HepG2 (cell line): ENCODE results near the gene TMEM229B. TPM values are rescaled to one million over a fixed set of nuclear protein-coding genes. Genes with fewer than 3 reads are reported as not detected.

Experiments used
- ATAC-seq: fragments of 200-7000 bp; cut with Tn5 transposase; 3 replicates; pipeline ENCODE4 v1.9.1; 2020; ENCODE audit warnings: mild to moderate bottlenecking, moderate library complexity
- BruUV-seq: library from RNA; stranded (reverse); fragments of 400-500 nt; replicated peaks from 2 replicates; lab custom pipeline; 2021; lab: Mats Ljungman, UMichigan
- CTCF ChIA-PET: fragments of 300-600 bp; formaldehyde crosslinking; extraction: SDS; loops from one replicate; lab custom pipeline; 2021; ENCODE audit warnings: low total read pairs, inconsistent platforms, low intra/inter-chr PET ratio; lab: Yijun Ruan, JAX
- POLR2A ChIA-PET: fragments of 350-600 bp; sonication (Branson Sonifier 250); formaldehyde crosslinking; loops from one replicate; lab custom pipeline; 2020; ENCODE audit warnings: antibody characterized with exemption, inconsistent platforms; lab: Yijun Ruan, JAX
- DNase-seq: peaks from one replicate; pipeline ENCODE4 v3.0.0-alpha.2; 2015; ENCODE audit warnings: low spot score
- FAIRE-seq: peaks from 3 replicates; lab custom pipeline; 2011; peaks lifted over from hg19 to GRCh38; lab: Jason Lieb, UNC
- H2AFZ ChIP-seq: one replicate; pipeline ENCODE4 v1.6.1; 2011; ENCODE audit warnings: low read length, inconsistent platforms
- H3K27ac ChIP-seq: fragments of 300-600 bp; 3 replicates; pipeline ENCODE4 v1.8.0; 2011; ENCODE audit warnings: mixed run types, mild to moderate bottlenecking, mixed read lengths, low read length, inconsistent platforms; ENCODE audit not compliant: insufficient read depth; ENCODE audit errors: extremely low read length
- H3K27me3 ChIP-seq, 2 experiments: fragments of 200-600 bp in 1 of 2; 2 replicates in 1 of 2; 3 replicates in 1 of 2; pipeline versions ENCODE4 v1.6.0 to v1.8.0; 2011; ENCODE audit warnings: low read length in 2 of 2, mild to moderate bottlenecking in 2 of 2, moderate library complexity in 2 of 2, inconsistent platforms in 1 of 2; ENCODE audit not compliant: insufficient read depth in 2 of 2, control insufficient read depth in 1 of 2
- H3K36me3 ChIP-seq, 2 experiments: fragments of 200-600 bp in 1 of 2; replicated peaks in 1 of 2; 2 replicates in 1 of 2; 3 replicates in 1 of 2; pipeline versions ENCODE4 v1.5.1 to v1.8.0; 2011; ENCODE audit warnings: low read length in 2 of 2, inconsistent platforms in 1 of 2; ENCODE audit not compliant: insufficient read depth in 2 of 2, control insufficient read depth in 1 of 2
- H3K4me1 ChIP-seq: 2 replicates; pipeline ENCODE4 v1.5.1; 2012; ENCODE audit warnings: low read length, inconsistent platforms; ENCODE audit not compliant: insufficient read depth
- H3K4me2 ChIP-seq: 2 replicates; pipeline ENCODE4 v1.6.0; 2011; ENCODE audit warnings: low read depth, low read length, inconsistent platforms
- H3K4me3 ChIP-seq, 3 experiments: fragments of 200-600 bp in 1 of 3; sonication (generic), shearing (Covaris generic) in 1 of 3; replicated peaks in 1 of 3; 2 replicates each; pipeline ENCODE4 v1.5.1; 2011 to 2016; ENCODE audit warnings: low read length in 3 of 3, inconsistent platforms in 2 of 3, low read depth in 2 of 3, mild to moderate bottlenecking in 2 of 3, control low read depth in 1 of 3, mixed read lengths in 1 of 3; ENCODE audit not compliant: insufficient read depth in 1 of 3
- H3K79me2 ChIP-seq: one replicate; pipeline ENCODE4 v1.6.1; 2011; ENCODE audit warnings: low read length, inconsistent platforms; ENCODE audit not compliant: insufficient read depth
- H3K9ac ChIP-seq: 2 replicates; pipeline ENCODE4 v1.6.0; 2011; ENCODE audit warnings: mild to moderate bottlenecking, low read depth, low read length, inconsistent platforms; ENCODE audit not compliant: insufficient read depth
- H3K9me3 ChIP-seq: 2 replicates; pipeline ENCODE4 v1.5.1; 2012; ENCODE audit warnings: mild to moderate bottlenecking, low read length
- H4K20me1 ChIP-seq: 2 replicates; pipeline ENCODE4 v1.6.0; 2011; ENCODE audit warnings: inconsistent platforms, mild to moderate bottlenecking, low read length, moderate library complexity; ENCODE audit not compliant: insufficient read depth
- ATF7-NPFF ChIP-seq: sonication (generic); formaldehyde crosslinking; IDR thresholded peaks from 2 replicates; pipeline ENCODE4 v1.8.1; 2023; ENCODE audit warnings: mild to moderate bottlenecking, low read depth, missing genetic modification reagents, moderate library complexity
- REL ChIP-seq: sonication (generic); formaldehyde crosslinking; conservative IDR thresholded peaks from 2 replicates; pipeline ENCODE4 v1.8.0; 2022; ENCODE audit warnings: mild to moderate bottlenecking, missing genetic modification reagents, moderate library complexity
- ZNF34 ChIP-seq: sonication (generic); formaldehyde crosslinking; IDR thresholded peaks from 2 replicates; pipeline ENCODE4 v1.4.0; 2020; ENCODE audit warnings: mild to moderate bottlenecking, missing genetic modification reagents, borderline replicate concordance
- ZNF878 ChIP-seq: sonication (generic); formaldehyde crosslinking; IDR thresholded peaks from 2 replicates; pipeline ENCODE4 v1.8.1; 2023; ENCODE audit warnings: mild to moderate bottlenecking, missing genetic modification reagents, moderate library complexity
- WGBS: methylation state at CpG from one replicate; pipeline ENCODE4 v1.1.6; 2017; ENCODE audit warnings: low lambda C conversion rate; 5-methylcytosine and 5-hydroxymethylcytosine counted together
- in situ Hi-C: cut with HindIII; loops from 2 replicates; pipeline ENCODE4 v1.10.0; 2017; ENCODE audit warnings: low pct_unique_long_range_greater_than_20kb; ENCODE audit not compliant: extremely low pct_ligation_motif_present
- intact Hi-C: fragments of 100-400 bp; cut with micrococcal nuclease; formaldehyde crosslinking; loops from one replicate; pipeline ENCODE4 v1.10.0; 2022; ENCODE audit not compliant: unreplicated experiment
- polyA plus RNA-seq, 8 experiments: library from polyadenylated mRNA; depleted of rRNA in 3 of 8; stranded (reverse) in 7 of 8; unstranded in 1 of 8; fragments of >200 nt; fragmentation: Illumina TruSeq in 4 of 8; extraction: Trizol in 4 of 8; gene quantifications; 2 replicates each; pipeline versions ENCODE4 v1.2.1 to v1.2.3, GENCODE V29; 2011 to 2016; ENCODE audit warnings: low read depth in 4 of 8, missing spikeins in 1 of 8, mixed read lengths in 1 of 8; ENCODE audit not compliant: insufficient read depth in 1 of 8
- total RNA-seq, 5 experiments: library from RNA; depleted of rRNA; stranded (reverse); fragments of >200 nt; fragmentation: Illumina TruSeq; extraction: Trizol; gene quantifications; 2 replicates each; pipeline ENCODE4 v1.2.3, GENCODE V29; 2016; ENCODE audit warnings: low read depth in 1 of 5
- TF ChIP-seq, protein P1 (sequence below): sonication (generic); formaldehyde crosslinking; IDR thresholded peaks from 2 replicates; pipeline ENCODE4 v1.4.0; 2020; ENCODE audit warnings: missing genetic modification reagents, borderline replicate concordance

TMEM229B gene
- total and polyA plus RNA-seq, 2 of the 13 experiments (the other 11 are each of a cell fraction or from before 2014, with no cell fraction given) = 0.69 to 1.1 TPM

DNA sequence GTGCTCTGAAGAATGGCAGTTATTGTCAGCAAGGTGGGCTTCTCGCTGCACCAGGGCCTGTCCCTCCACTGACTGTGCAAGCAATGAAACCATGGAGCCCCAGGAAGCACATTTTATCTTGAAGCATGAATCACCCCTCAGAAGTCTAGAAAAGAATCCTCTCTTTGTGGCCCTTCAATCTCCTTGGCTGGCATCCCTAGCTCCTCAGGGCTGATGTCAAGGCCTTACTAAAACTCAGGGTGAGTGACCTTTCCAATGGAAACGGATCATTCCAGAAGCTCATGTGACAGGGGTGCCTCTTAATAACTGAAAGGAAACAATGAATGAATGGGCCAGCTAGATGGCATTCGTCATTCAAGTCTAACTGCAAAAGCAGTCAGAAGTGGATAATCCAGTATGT is 22.3 kb upstream of the TMEM229B start (continued):
- TF ChIP-seq, protein P1, sequence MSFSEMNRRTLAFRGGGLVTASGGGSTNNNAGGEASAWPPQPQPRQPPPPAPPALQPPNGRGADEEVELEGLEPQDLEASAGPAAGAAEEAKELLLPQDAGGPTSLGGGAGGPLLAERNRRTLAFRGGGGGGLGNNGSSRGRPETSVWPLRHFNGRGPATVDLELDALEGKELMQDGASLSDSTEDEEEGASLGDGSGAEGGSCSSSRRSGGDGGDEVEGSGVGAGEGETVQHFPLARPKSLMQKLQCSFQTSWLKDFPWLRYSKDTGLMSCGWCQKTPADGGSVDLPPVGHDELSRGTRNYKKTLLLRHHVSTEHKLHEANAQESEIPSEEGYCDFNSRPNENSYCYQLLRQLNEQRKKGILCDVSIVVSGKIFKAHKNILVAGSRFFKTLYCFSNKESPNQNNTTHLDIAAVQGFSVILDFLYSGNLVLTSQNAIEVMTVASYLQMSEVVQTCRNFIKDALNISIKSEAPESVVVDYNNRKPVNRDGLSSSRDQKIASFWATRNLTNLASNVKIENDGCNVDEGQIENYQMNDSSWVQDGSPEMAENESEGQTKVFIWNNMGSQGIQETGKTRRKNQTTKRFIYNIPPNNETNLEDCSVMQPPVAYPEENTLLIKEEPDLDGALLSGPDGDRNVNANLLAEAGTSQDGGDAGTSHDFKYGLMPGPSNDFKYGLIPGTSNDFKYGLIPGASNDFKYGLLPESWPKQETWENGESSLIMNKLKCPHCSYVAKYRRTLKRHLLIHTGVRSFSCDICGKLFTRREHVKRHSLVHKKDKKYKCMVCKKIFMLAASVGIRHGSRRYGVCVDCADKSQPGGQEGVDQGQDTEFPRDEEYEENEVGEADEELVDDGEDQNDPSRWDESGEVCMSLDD (CRISPR knock-in tag) = no peak
- no peak for TF ChIP-seq ZNF34 (CRISPR knock-in tag)

DNA sequence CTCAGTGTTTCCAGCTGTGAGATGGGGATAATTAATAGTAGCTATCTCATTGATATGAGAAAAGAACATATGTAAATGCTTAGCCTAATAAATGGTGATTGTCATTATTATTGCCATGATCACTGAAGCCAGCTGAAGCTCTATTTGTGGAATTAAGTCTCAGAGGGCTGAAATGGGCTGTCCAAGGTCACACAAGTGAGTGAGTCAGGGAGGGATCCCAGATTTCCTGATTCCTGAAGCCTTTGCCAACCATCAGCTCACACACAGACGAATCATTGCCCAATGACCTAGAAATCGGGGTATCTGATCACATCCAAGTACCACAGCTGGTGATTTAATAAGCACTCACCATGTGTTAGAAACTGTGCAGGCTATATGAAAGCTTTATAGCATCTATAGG is 21.6 kb upstream of the TMEM229B start:
- ChIA-PET CTCF (no interaction called here), POLR2A (no interaction called here)
- Histone ChIP-seq H3K9me3 (no peaks in the 10 kb centered on the region), H4K20me1 (no peaks in the 10 kb centered on the region), H3K27ac (no peak overlapping the region), H3K36me3 (no peaks in the 10 kb centered on the region), H3K9ac (no peak overlapping the region), H3K4me1 (peaks cover 11% of the 10 kb centered on the region), H3K79me2 (no peaks in the 10 kb centered on the region), H3K27me3 (peaks cover 2 to 39% of the 10 kb centered on the region in 2 experiments; a peak in 4 of 5 replicates), H2AFZ (no peak overlapping the region), H3K4me2 (no peak overlapping the region), H3K4me3 (no peak overlapping the region)
- DNase-seq = no peak
- no peak for ATAC-seq
- TF ChIP-seq REL (CRISPR knock-in tag) (no peak), ATF7-NPFF (CRISPR knock-in tag) (no peak), ZNF878 (no peak)
- WGBS = 0% methylated on average over 2 of the region's 2 CpGs
- no TSS peak for BruUV-seq
- FAIRE-seq = no peak
- in situ Hi-C loops = no loop called here
- intact Hi-C loops = no loop called here
